ENCODE data around the gene SMAD7.

GRCh38 chr18:48884306-48884705 is 66.5 kb downstream of the SMAD7 start:
- TF ChIP-seq CTCF (conservative IDR thresholded peaks at IDR 0.05; ENCODE audit: low read length) (no peak), EZH2phosphoT487 (IDR thresholded peaks at IDR 0.05; ENCODE audit: borderline replicate concordance, low read depth, low read length) (no peak)

Measured in OCI-LY7 (cell line).